NB4 (cell line): ENCODE data around the gene BRF1.

ENCODE experiments used
- DNase-seq: peaks from one replicate; pipeline ENCODE4 v3.0.0; 2010; ENCODE audit warnings: low read depth
- H3K4me3 ChIP-seq: one replicate; pipeline ENCODE4 v1.5.1; 2011; ENCODE audit warnings: mild to moderate bottlenecking, low read depth, low read length, moderate library complexity
- CTCF ChIP-seq: IDR thresholded peaks from one replicate; pipeline ENCODE4 v1.5.1; 2012; ENCODE audit warnings: low read depth, low read length
- MAX ChIP-seq: IDR thresholded peaks from 2 replicates; pipeline ENCODE4 v1.6.1; 2011; ENCODE audit warnings: low read depth, low read length
- MYC ChIP-seq: IDR thresholded peaks from 2 replicates; pipeline ENCODE4 v1.6.1; 2011; ENCODE audit warnings: low read depth, low read length
- POLR2A ChIP-seq: IDR thresholded peaks from 2 replicates; pipeline ENCODE4 v1.6.1; 2011; ENCODE audit warnings: mild to moderate bottlenecking; ENCODE audit not compliant: insufficient read length; ENCODE audit errors: extremely low read depth

BRF1 gene

GRCh38 chr14:105271224-105271890 lies 29.4 kb downstream of the BRF1 start:
- no peak for DNase-seq
- no peak for TF ChIP-seq POLR2A
- TF ChIP-seq MYC: no peak
- TF ChIP-seq CTCF: no peak
- no peak for TF ChIP-seq MAX
- H3K4me3 ChIP-seq: no peak overlapping the region

GRCh38 chr14:105269405-105269804 lies 31.4 kb downstream of the BRF1 start:
- no peak for TF ChIP-seq CTCF
- TF ChIP-seq MAX: no peak
- no peak for TF ChIP-seq POLR2A
- no peak for TF ChIP-seq MYC
- no peak overlapping the region for H3K4me3 ChIP-seq
- DNase-seq: no peak

GRCh38 chr14:105268736-105269354 lies 32.0 kb downstream of the BRF1 start:
- DNase-seq: no peak
- no peak overlapping the region for H3K4me3 ChIP-seq
- no peak for TF ChIP-seq MYC
- TF ChIP-seq POLR2A: no peak
- TF ChIP-seq MAX: no peak
- no peak for TF ChIP-seq CTCF

- no peak for TF ChIP-seq MAX
- TF ChIP-seq CTCF: no peak
- no peak for TF ChIP-seq MYC
- no peak for TF ChIP-seq POLR2A
- no peak for DNase-seq
- no peak overlapping the region for H3K4me3 ChIP-seq
Observed at GRCh38 chr14:105267820-105268548, 32.8 kb downstream of the BRF1 start.

- no peak for DNase-seq
- no peak overlapping the region for H3K4me3 ChIP-seq
- TF ChIP-seq MYC (no peak), POLR2A (no peak), CTCF (no peak), MAX (no peak)
Observed at GRCh38 chr14:105261781-105262180, 39.0 kb downstream of the BRF1 start.
